ENCODE data around the gene SH3RF3. TPM values are rescaled to one million over a fixed set of nuclear protein-coding genes. Genes with fewer than 3 reads are reported as not detected.

The SH3RF3 gene
- total and polyA plus RNA-seq, 10 of the 15 experiments (the other 5 are each of a cell fraction or from before 2014, with no cell fraction given) = 0.08 to 8.8 (median 2.3) TPM

DNA sequence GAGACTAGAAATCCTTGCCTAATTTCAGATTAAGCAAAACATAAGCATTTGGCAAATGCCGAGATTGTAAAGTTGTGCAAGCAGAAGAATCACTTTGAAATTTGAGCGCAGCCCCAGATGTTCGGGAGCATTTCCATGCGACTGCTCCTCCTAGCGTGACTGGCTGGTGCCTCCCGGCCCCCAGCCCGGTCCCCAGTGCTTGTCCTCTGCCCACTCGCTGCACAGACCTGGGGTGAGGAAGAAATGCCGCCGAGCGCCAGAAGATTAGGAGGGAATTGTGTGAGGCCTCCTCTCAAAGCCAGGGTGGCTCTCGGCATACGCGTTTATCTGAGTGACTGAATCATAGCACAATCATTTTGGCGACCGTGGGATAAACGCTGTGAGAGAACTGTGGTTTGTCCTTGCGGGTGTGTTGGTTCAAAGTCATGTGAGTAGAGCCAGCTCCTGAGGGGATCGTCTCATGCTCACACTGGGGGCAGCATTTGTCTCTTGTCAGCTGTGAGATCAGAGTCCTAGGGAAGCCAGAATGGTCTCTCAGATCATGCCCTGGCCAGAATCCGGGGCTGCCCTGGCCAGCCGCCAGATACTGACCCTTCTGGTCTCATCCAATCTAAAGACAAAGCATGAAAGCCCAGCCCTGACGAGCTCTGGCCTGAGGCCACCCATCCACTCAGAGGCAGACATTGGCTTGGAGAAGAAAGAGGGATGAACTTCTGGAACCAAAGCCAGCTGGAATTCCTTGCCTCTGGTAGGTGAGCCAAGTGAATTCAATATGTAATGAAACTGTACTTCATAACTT is 189.3 kb downstream of the SH3RF3 start (continued):
- TF ChIP-seq MYB (IDR thresholded peaks at IDR 0.05; ENCODE audit: borderline replicate concordance, low read depth, low read length) (no peak), YY1 (IDR thresholded peaks at IDR 0.05; ENCODE audit: low read depth, low read length) (no peak), CHD1 (IDR thresholded peaks at IDR 0.05; ENCODE audit: low read depth, low read length) (no peak)

GRCh38 chr2:109318949-109319342 is 189.9 kb downstream of the SH3RF3 start:
- ChIA-PET CTCF (interaction anchor here (1.4 kb wide), 1 partner anchor 22 kb away, joined by 3 read pairs; no protein-coding TSS in a partner anchor), RAD21 (ENCODE audit: unreplicated experiment) (no interaction called here), POLR2A (no interaction called here), SMC1A (ENCODE audit: uncharacterized antibody, unreplicated experiment) (interaction anchor here (1.6 kb wide), 1 partner anchor 13 kb away, joined by 6 read pairs; no protein-coding TSS in a partner anchor)
- DNase-seq (ENCODE audit: low read depth, low spot score) (no peak), FAIRE-seq (no peak), ATAC-seq (no peak)
- Histone ChIP-seq H3K36me3 (ENCODE audit: control insufficient read depth in 2 of 2, insufficient read depth in 2 of 2, low read length in 1 of 2) (no peaks in the 10 kb centered on the region), H3K9me3 (replicated peaks; ENCODE audit: control insufficient read depth, insufficient read depth, low read length) (no peaks in the 10 kb centered on the region), H3K4me2 (ENCODE audit: control insufficient read depth, insufficient read depth) (no peak overlapping the region), H3K27me3 (replicated peaks in 1 of 2; ENCODE audit: control insufficient read depth in 2 of 2, insufficient read depth in 2 of 2, low read length in 1 of 2) (no peaks in the 10 kb centered on the region), H3K79me2 (ENCODE audit: control insufficient read depth, insufficient read depth, low read length) (no peaks in the 10 kb centered on the region), H4K20me1 (ENCODE audit: control insufficient read depth, insufficient read depth) (no peaks in the 10 kb centered on the region), H3K4me1 (ENCODE audit: control insufficient read depth, insufficient read depth, low read length) (no peaks in the 10 kb centered on the region), H3K4me3 (no peak overlapping the region), H3K27ac (ENCODE audit: control insufficient read depth, insufficient read depth) (no peak overlapping the region), H2AFZ (ENCODE audit: control insufficient read depth, low read depth, low read length) (no peak overlapping the region), H3K9ac (ENCODE audit: control insufficient read depth, insufficient read depth, low read length) (no peak overlapping the region)
- BruUV-seq (replicated peaks) = no TSS peak
- in situ Hi-C loops (cut with MboI) = no loop called here
- intact Hi-C loops (cut with micrococcal nuclease; ENCODE audit: unreplicated experiment) = no loop called here
- 22% methylated on average over 4 of the region's 4 CpGs for WGBS (ENCODE audit: insufficient coverage, insufficient replicate concordance, low lambda C conversion rate, missing lambda C conversion rate)
- TF ChIP-seq TCF7 (IDR thresholded peaks at IDR 0.05; ENCODE audit: borderline replicate concordance) (no peak), GATAD2B (conservative IDR thresholded peaks at IDR 0.05; ENCODE audit: low read depth) (no peak), CREB1 (IDR thresholded peaks at IDR 0.05; ENCODE audit: low read depth) (no peak), ZNF207 (IDR thresholded peaks at IDR 0.05; ENCODE audit: borderline replicate concordance) (no peak), HCFC1 (IDR thresholded peaks at IDR 0.05; ENCODE audit: low read length) (no peak), STAT3 (IDR thresholded peaks at IDR 0.05; ENCODE audit: low read depth, low read length) (no peak), SUZ12 (IDR thresholded peaks at IDR 0.05; ENCODE audit: unreplicated experiment) (no peak), MYC (IDR thresholded peaks at IDR 0.05; ENCODE audit: insufficient read depth, insufficient read length, insufficient replicate concordance, low read length, severe bottlenecking) (no peak), SRF (IDR thresholded peaks at IDR 0.05; ENCODE audit: low read depth in 2 of 2, low read length in 2 of 2) (no peak), ATF3 (IDR thresholded peaks at IDR 0.05; ENCODE audit: borderline replicate concordance, extremely low read depth, low read depth, low read length) (no peak), PAX8 (IDR thresholded peaks at IDR 0.05) (no peak), SREBF2 (IDR thresholded peaks at IDR 0.05; ENCODE audit: low read length) (no peak), MTA2 (IDR thresholded peaks at IDR 0.05; ENCODE audit: low read depth) (no peak)

Data from GM12878 (cell line).